Keratinocyte (primary cell): ENCODE data around the gene MEGF8. TPM values are rescaled to one million over a fixed set of nuclear protein-coding genes. Genes with fewer than 3 reads are reported as not detected.

Experiments
- DNase-seq: peaks from one replicate; pipeline ENCODE4 v3.0.0-alpha.2; 2011; ENCODE audit warnings: low read depth, missing footprints, low spot score
- FAIRE-seq: peaks from 2 replicates; lab custom pipeline; 2011; peaks lifted over from hg19 to GRCh38; lab: Jason Lieb, UNC
- H2AFZ ChIP-seq: 2 replicates; pipeline ENCODE4 v1.6.0; 2012; ENCODE audit warnings: low read length, control low read depth, inconsistent platforms; ENCODE audit not compliant: control insufficient read depth
- H3K27ac ChIP-seq: 2 replicates; pipeline ENCODE4 v1.5.1; 2011; ENCODE audit warnings: low read length; ENCODE audit not compliant: control insufficient read depth, insufficient read depth
- H3K27me3 ChIP-seq: 3 replicates; pipeline ENCODE4 v1.6.0; 2011; ENCODE audit warnings: low read length; ENCODE audit not compliant: control insufficient read depth, insufficient read depth; ENCODE audit errors: extremely low read depth
- H3K36me3 ChIP-seq, 2 experiments: 2 replicates in 1 of 2; 3 replicates in 1 of 2; pipeline ENCODE4 v1.5.1; 2011; ENCODE audit warnings: low read length in 2 of 2, mild to moderate bottlenecking in 1 of 2; ENCODE audit not compliant: control insufficient read depth in 2 of 2, insufficient read depth in 2 of 2; ENCODE audit errors: extremely low read depth in 1 of 2
- H3K4me1 ChIP-seq: 3 replicates; pipeline ENCODE4 v1.5.1; 2011; ENCODE audit warnings: low read length; ENCODE audit not compliant: control insufficient read depth, insufficient read depth; ENCODE audit errors: extremely low read depth
- H3K4me2 ChIP-seq: 3 replicates; pipeline ENCODE4 v1.6.0; 2011; ENCODE audit warnings: low read depth, low read length; ENCODE audit not compliant: control insufficient read depth, insufficient read depth; ENCODE audit errors: extremely low read depth
- H3K4me3 ChIP-seq, 3 experiments: fragments of 200-600 bp in 1 of 3; sonication (generic) in 1 of 3; 2 replicates in 2 of 3; 3 replicates in 1 of 3; pipeline ENCODE4 v1.5.1; 2011 to 2016; ENCODE audit warnings: low read length in 3 of 3, mild to moderate bottlenecking in 3 of 3, control low read depth in 2 of 3, inconsistent platforms in 1 of 3, low read depth in 1 of 3, mixed read lengths in 1 of 3, mixed run types in 1 of 3, moderate library complexity in 1 of 3; ENCODE audit not compliant: control insufficient read depth in 2 of 3, insufficient read depth in 2 of 3; ENCODE audit errors: extremely low read depth in 1 of 3
- H3K79me2 ChIP-seq: 2 replicates; pipeline ENCODE4 v1.6.0; 2012; ENCODE audit warnings: low read length; ENCODE audit not compliant: control insufficient read depth, insufficient read depth
- H3K9ac ChIP-seq: 3 replicates; pipeline ENCODE4 v1.6.0; 2011; ENCODE audit warnings: low read length; ENCODE audit not compliant: control insufficient read depth, insufficient read depth; ENCODE audit errors: extremely low read depth
- H3K9me1 ChIP-seq: 3 replicates; pipeline ENCODE4 v1.6.0; 2011; ENCODE audit warnings: low read length; ENCODE audit not compliant: control insufficient read depth, insufficient read depth; ENCODE audit errors: extremely low read depth
- H3K9me3 ChIP-seq: 2 replicates; pipeline ENCODE4 v1.5.1; 2012; ENCODE audit warnings: low read depth, low read length; ENCODE audit not compliant: control insufficient read depth
- H4K20me1 ChIP-seq: 3 replicates; pipeline ENCODE4 v1.6.0; 2011; ENCODE audit warnings: low read length; ENCODE audit not compliant: control insufficient read depth, insufficient read depth; ENCODE audit errors: extremely low read depth
- EZH2 ChIP-seq: IDR thresholded peaks from one replicate; pipeline ENCODE4 v1.6.1; 2012; ENCODE audit warnings: inconsistent platforms, mild to moderate bottlenecking, low read length, moderate library complexity
- dilution Hi-C: fragments of 300-500 bp; cut with MboI; formaldehyde crosslinking; loops from one replicate; pipeline ENCODE4 v1.7.0; 2020; ENCODE audit warnings: low sequenced_read_pairs; ENCODE audit not compliant: extremely low pct_ligation_motif_present
- polyA plus RNA-seq, 5 experiments: library from polyadenylated mRNA; depleted of rRNA in 3 of 5; stranded (reverse) in 3 of 5; stranded (forward) in 1 of 5; unstranded in 1 of 5; fragments of >200 nt; gene quantifications; 1 replicate in 1 of 5; 2 replicates in 3 of 5; 3 replicates in 1 of 5; pipeline versions ENCODE4 v1.2.1 to v1.2.3, GENCODE V29; 2011 to 2012; ENCODE audit warnings: missing spikeins in 2 of 5, low read depth in 1 of 5, low replicate concordance in 1 of 5
- TF ChIP-seq, protein P1 (sequence below), 3 experiments: IDR thresholded peaks in 1 of 3; conservative IDR thresholded peaks in 1 of 3; optimal IDR thresholded peaks in 1 of 3; 2 replicates in 2 of 3; 3 replicates in 1 of 3; pipeline versions ENCODE3 to v1.5.1; 2011; ENCODE audit warnings: low read length in 3 of 3, mild to moderate bottlenecking in 3 of 3, moderate library complexity in 2 of 3, control low read depth in 1 of 3, inconsistent platforms in 1 of 3; ENCODE audit not compliant: insufficient read depth in 2 of 3; ENCODE audit errors: extremely low read depth in 1 of 3

Gene MEGF8
- polyA plus RNA-seq, 1 donor (not counting 4 experiments of a cell fraction or from before 2014, with no cell fraction given): 4.1 TPM

DNA sequence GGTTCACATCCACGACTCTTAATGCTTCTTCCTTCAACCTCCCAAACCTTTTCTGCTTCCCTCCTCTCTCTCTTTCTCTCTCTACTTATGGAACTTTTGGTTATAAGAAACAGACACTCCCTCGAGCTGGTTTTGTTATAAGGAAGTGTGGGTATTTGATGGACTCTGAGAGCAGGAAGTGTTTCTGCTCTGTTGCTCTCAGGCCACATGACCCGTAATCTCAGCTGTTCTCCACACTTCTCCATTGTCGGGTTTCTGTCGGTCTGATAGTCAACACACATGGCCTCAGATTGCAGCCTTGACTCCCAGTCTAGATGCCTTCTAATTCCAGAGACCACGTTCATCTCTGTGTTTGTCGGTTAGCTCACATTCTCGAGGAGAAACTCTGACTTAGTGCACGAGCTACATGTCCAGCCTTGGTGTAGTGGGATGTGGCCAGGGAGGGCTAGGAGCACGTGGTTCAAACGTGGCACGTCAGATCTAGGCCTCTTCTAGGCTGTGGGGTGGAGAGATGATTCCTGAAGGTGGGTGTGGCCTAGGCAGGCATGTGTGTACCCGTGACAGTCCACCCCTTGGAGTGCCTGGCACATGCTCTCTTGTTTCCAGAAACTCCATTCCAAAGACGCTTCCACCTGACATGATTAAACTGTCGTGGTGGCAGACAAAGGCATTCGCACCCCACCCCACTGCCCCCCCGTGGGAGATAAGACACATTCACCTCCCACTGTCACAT, 38.3 kb downstream of the MEGF8 start:
- TF ChIP-seq, protein P1, sequence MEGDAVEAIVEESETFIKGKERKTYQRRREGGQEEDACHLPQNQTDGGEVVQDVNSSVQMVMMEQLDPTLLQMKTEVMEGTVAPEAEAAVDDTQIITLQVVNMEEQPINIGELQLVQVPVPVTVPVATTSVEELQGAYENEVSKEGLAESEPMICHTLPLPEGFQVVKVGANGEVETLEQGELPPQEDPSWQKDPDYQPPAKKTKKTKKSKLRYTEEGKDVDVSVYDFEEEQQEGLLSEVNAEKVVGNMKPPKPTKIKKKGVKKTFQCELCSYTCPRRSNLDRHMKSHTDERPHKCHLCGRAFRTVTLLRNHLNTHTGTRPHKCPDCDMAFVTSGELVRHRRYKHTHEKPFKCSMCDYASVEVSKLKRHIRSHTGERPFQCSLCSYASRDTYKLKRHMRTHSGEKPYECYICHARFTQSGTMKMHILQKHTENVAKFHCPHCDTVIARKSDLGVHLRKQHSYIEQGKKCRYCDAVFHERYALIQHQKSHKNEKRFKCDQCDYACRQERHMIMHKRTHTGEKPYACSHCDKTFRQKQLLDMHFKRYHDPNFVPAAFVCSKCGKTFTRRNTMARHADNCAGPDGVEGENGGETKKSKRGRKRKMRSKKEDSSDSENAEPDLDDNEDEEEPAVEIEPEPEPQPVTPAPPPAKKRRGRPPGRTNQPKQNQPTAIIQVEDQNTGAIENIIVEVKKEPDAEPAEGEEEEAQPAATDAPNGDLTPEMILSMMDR (optimal IDR thresholded peaks at IDR 0.05 in 1 of 3, IDR thresholded peaks at IDR 0.05 in 1 of 3, conservative IDR thresholded peaks at IDR 0.05 in 1 of 3; ENCODE audit: extremely low read depth in 1 of 3, insufficient read depth in 2 of 3, low read length in 3 of 3): no peak
- no peak for TF ChIP-seq EZH2
- FAIRE-seq (no peak), DNase-seq (no peak)
- no peak overlapping the region for H3K9ac ChIP-seq
- H3K9me1 ChIP-seq: no peaks in the 10 kb centered on the region
- no peak overlapping the region for H2AFZ ChIP-seq
- peaks cover 0 to 7% of the 10 kb centered on the region in 2 experiments for H3K36me3 ChIP-seq
- no peaks in the 10 kb centered on the region for H3K4me1 ChIP-seq
- dilution Hi-C loops: no loop called here
- no peaks in the 10 kb centered on the region for H3K9me3 ChIP-seq
- H3K4me3 ChIP-seq: no peak overlapping the region
- H3K27ac ChIP-seq: no peak overlapping the region
- H3K4me2 ChIP-seq: no peak overlapping the region
- H3K79me2 ChIP-seq: no peaks in the 10 kb centered on the region
- H3K27me3 ChIP-seq: no peaks in the 10 kb centered on the region
- H4K20me1 ChIP-seq: no peaks in the 10 kb centered on the region

DNA sequence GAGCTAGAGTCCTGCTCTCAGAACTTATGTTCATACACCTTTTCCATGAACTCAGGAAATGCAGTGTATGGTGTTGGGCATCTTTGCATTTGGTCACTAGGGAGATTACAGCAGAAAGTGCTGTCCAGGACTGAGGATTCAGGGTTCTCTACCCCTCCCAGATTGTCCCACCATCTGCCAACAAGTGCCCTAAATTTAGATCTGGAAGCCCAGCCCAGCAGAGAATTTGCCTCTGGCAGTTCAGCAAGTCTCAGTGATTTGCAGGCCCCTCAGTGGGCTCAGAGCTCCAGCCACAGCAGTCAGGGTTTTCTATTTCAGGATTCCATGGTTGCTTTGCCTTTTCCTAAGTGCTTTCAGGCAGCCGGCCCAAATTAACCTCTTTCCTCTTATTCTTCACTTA, 41.2 kb downstream of the MEGF8 start:
- no peaks in the 10 kb centered on the region for H4K20me1 ChIP-seq
- DNase-seq: no peak
- no peak overlapping the region for H3K27ac ChIP-seq
- no peak overlapping the region for H2AFZ ChIP-seq
- dilution Hi-C loops: no loop called here
- H3K4me3 ChIP-seq: no peak overlapping the region
- no peak for FAIRE-seq
- TF ChIP-seq, protein P1 (optimal IDR thresholded peaks at IDR 0.05 in 1 of 3, IDR thresholded peaks at IDR 0.05 in 1 of 3, conservative IDR thresholded peaks at IDR 0.05 in 1 of 3; ENCODE audit: extremely low read depth in 1 of 3, insufficient read depth in 2 of 3, low read length in 3 of 3): no peak
- no peak for TF ChIP-seq EZH2
- H3K9me1 ChIP-seq: no peaks in the 10 kb centered on the region
- H3K27me3 ChIP-seq: no peaks in the 10 kb centered on the region
- no peaks in the 10 kb centered on the region for H3K4me1 ChIP-seq
- H3K36me3 ChIP-seq: peaks cover 0 to 11% of the 10 kb centered on the region in 2 experiments
- no peaks in the 10 kb centered on the region for H3K79me2 ChIP-seq
- no peak overlapping the region for H3K4me2 ChIP-seq
- no peaks in the 10 kb centered on the region for H3K9me3 ChIP-seq
- H3K9ac ChIP-seq: no peak overlapping the region
